Measurements from ENCODE around the gene AKAP8.

AKAP8 gene

GRCh38 chr19:15379083-15379998 lies at the start of gene AKAP8:
TSS of gene AKAP8 (minus strand) at chr19:15379787. CDS start at chr19:15379731, 56 bp downstream.
- Histone ChIP-seq H3K4me1 (ENCODE audit: insufficient read depth, low read length) (no peaks in the 10 kb centered on the region; the same call in 1 of the 2 replicates), H3K9me3 (ENCODE audit: insufficient read depth, low read depth, low read length) (no peaks in the 10 kb centered on the region), H3K9ac (ENCODE audit: low read depth, low read length) (peak within 1 kb of the TSS; percentile 89), H3K27me3 (ENCODE audit: insufficient read depth, low read length) (no peaks in the 10 kb centered on the region), H3K4me3 (ENCODE audit: low read length) (peak within 1 kb of the TSS; percentile 87), H3K36me3 (ENCODE audit: insufficient read depth, low read depth, low read length) (peaks cover 13% of the 10 kb centered on the region; the same call in 1 of the 2 replicates), H3K27ac (ENCODE audit: low read length) (peak within 1 kb of the TSS; percentile 75)

- Histone ChIP-seq H3K27me3 (ENCODE audit: insufficient read depth, low read length) (no peaks in the 10 kb centered on the region), H3K4me3 (ENCODE audit: low read length) (no peak overlapping the region), H3K27ac (ENCODE audit: low read length) (no peak overlapping the region), H3K9me3 (ENCODE audit: insufficient read depth, low read depth, low read length) (no peaks in the 10 kb centered on the region; the same call in 1 of the 2 replicates), H3K36me3 (ENCODE audit: insufficient read depth, low read depth, low read length) (peaks cover 42% of the 10 kb centered on the region), H3K9ac (ENCODE audit: low read depth, low read length) (no peak overlapping the region), H3K4me1 (ENCODE audit: insufficient read depth, low read length) (no peaks in the 10 kb centered on the region)
Measured at GRCh38 chr19:15427991-15428471, 48.4 kb upstream of the AKAP8 start.

- Histone ChIP-seq H3K9ac (ENCODE audit: low read depth, low read length) (no peak overlapping the region), H3K4me3 (ENCODE audit: low read length) (no peak overlapping the region), H3K36me3 (ENCODE audit: insufficient read depth, low read depth, low read length) (peaks cover 49% of the 10 kb centered on the region), H3K27me3 (ENCODE audit: insufficient read depth, low read length) (no peaks in the 10 kb centered on the region), H3K27ac (ENCODE audit: low read length) (no peak overlapping the region), H3K4me1 (ENCODE audit: insufficient read depth, low read length) (no peaks in the 10 kb centered on the region), H3K9me3 (ENCODE audit: insufficient read depth, low read depth, low read length) (no peaks in the 10 kb centered on the region; the same call in 1 of the 2 replicates)
Measured at GRCh38 chr19:15427350-15427700, 47.7 kb upstream of the AKAP8 start.

GRCh38 chr19:15426485-15427349 lies 47.1 kb upstream of the AKAP8 start:
- Histone ChIP-seq H3K9ac (ENCODE audit: low read depth, low read length) (no peak overlapping the region), H3K4me1 (ENCODE audit: insufficient read depth, low read length) (no peaks in the 10 kb centered on the region)

GRCh38 chr19:15425321-15425950 lies 45.8 kb upstream of the AKAP8 start:
- Histone ChIP-seq H3K9me3 (ENCODE audit: insufficient read depth, low read depth, low read length) (no peaks in the 10 kb centered on the region; the same call in 1 of the 2 replicates), H3K9ac (ENCODE audit: low read depth, low read length) (no peak overlapping the region), H3K4me1 (ENCODE audit: insufficient read depth, low read length) (no peaks in the 10 kb centered on the region), H3K27ac (ENCODE audit: low read length) (no peak overlapping the region), H3K4me3 (ENCODE audit: low read length) (no peak overlapping the region), H3K36me3 (ENCODE audit: insufficient read depth, low read depth, low read length) (peaks cover 56% of the 10 kb centered on the region), H3K27me3 (ENCODE audit: insufficient read depth, low read length) (no peaks in the 10 kb centered on the region)

More at GRCh38 chr19:15426485-15427349, 47.1 kb upstream of the AKAP8 start:
- Histone ChIP-seq H3K9me3 (ENCODE audit: insufficient read depth, low read depth, low read length) (no peaks in the 10 kb centered on the region; the same call in 1 of the 2 replicates), H3K27me3 (ENCODE audit: insufficient read depth, low read length) (no peaks in the 10 kb centered on the region), H3K27ac (ENCODE audit: low read length) (no peak overlapping the region), H3K4me3 (ENCODE audit: low read length) (no peak overlapping the region), H3K36me3 (ENCODE audit: insufficient read depth, low read depth, low read length) (peaks cover 51% of the 10 kb centered on the region)

- no peak overlapping the region for H3K4me3 ChIP-seq (ENCODE audit: low read length)
- H3K9ac ChIP-seq (ENCODE audit: low read depth, low read length) = no peak overlapping the region
- no peaks in the 10 kb centered on the region for H3K27me3 ChIP-seq (ENCODE audit: insufficient read depth, low read length)
- H3K27ac ChIP-seq (ENCODE audit: low read length) = no peak overlapping the region
- no peaks in the 10 kb centered on the region for H3K4me1 ChIP-seq (ENCODE audit: insufficient read depth, low read length)
- H3K9me3 ChIP-seq (ENCODE audit: insufficient read depth, low read depth, low read length) = no peaks in the 10 kb centered on the region; the same call in 1 of the 2 replicates
- H3K36me3 ChIP-seq (ENCODE audit: insufficient read depth, low read depth, low read length) = peaks cover 56% of the 10 kb centered on the region
Measured at GRCh38 chr19:15424692-15425272, 45.2 kb upstream of the AKAP8 start.

- peaks cover 56% of the 10 kb centered on the region for H3K36me3 ChIP-seq (ENCODE audit: insufficient read depth, low read depth, low read length)
- no peaks in the 10 kb centered on the region; the same call in 1 of the 2 replicates for H3K9me3 ChIP-seq (ENCODE audit: insufficient read depth, low read depth, low read length)
- no peak overlapping the region for H3K4me3 ChIP-seq (ENCODE audit: low read length)
- H3K27ac ChIP-seq (ENCODE audit: low read length) = no peak overlapping the region
- no peaks in the 10 kb centered on the region for H3K4me1 ChIP-seq (ENCODE audit: insufficient read depth, low read length)
- no peak overlapping the region for H3K9ac ChIP-seq (ENCODE audit: low read depth, low read length)
- no peaks in the 10 kb centered on the region for H3K27me3 ChIP-seq (ENCODE audit: insufficient read depth, low read length)
Measured at GRCh38 chr19:15424121-15424520, 44.5 kb upstream of the AKAP8 start.

GRCh38 chr19:15423130-15423529 lies 43.5 kb upstream of the AKAP8 start:
- no peaks in the 10 kb centered on the region for H3K4me1 ChIP-seq (ENCODE audit: insufficient read depth, low read length)
- no peaks in the 10 kb centered on the region; the same call in 1 of the 2 replicates for H3K9me3 ChIP-seq (ENCODE audit: insufficient read depth, low read depth, low read length)
- peaks cover 56% of the 10 kb centered on the region for H3K36me3 ChIP-seq (ENCODE audit: insufficient read depth, low read depth, low read length)
- H3K4me3 ChIP-seq (ENCODE audit: low read length) = no peak overlapping the region
- no peaks in the 10 kb centered on the region for H3K27me3 ChIP-seq (ENCODE audit: insufficient read depth, low read length)
- H3K27ac ChIP-seq (ENCODE audit: low read length) = no peak overlapping the region
- no peak overlapping the region for H3K9ac ChIP-seq (ENCODE audit: low read depth, low read length)

GRCh38 chr19:15422296-15423075 lies 42.9 kb upstream of the AKAP8 start:
- H3K27me3 ChIP-seq (ENCODE audit: insufficient read depth, low read length) = no peaks in the 10 kb centered on the region
- H3K36me3 ChIP-seq (ENCODE audit: insufficient read depth, low read depth, low read length) = peaks cover 56% of the 10 kb centered on the region
- no peak overlapping the region for H3K9ac ChIP-seq (ENCODE audit: low read depth, low read length)
- H3K4me1 ChIP-seq (ENCODE audit: insufficient read depth, low read length) = peaks cover 1% of the 10 kb centered on the region; the same call in 1 of the 2 replicates
- no peak overlapping the region for H3K27ac ChIP-seq (ENCODE audit: low read length)
- H3K9me3 ChIP-seq (ENCODE audit: insufficient read depth, low read depth, low read length) = no peaks in the 10 kb centered on the region; the same call in 1 of the 2 replicates
- H3K4me3 ChIP-seq (ENCODE audit: low read length) = no peak overlapping the region

GRCh38 chr19:15421721-15422260 lies 42.2 kb upstream of the AKAP8 start:
- H3K4me1 ChIP-seq (ENCODE audit: insufficient read depth, low read length) = peaks cover 5% of the 10 kb centered on the region; the same call in 1 of the 2 replicates
- H3K9me3 ChIP-seq (ENCODE audit: insufficient read depth, low read depth, low read length) = no peaks in the 10 kb centered on the region; the same call in 1 of the 2 replicates
- no peak overlapping the region for H3K27ac ChIP-seq (ENCODE audit: low read length)
- no peaks in the 10 kb centered on the region for H3K27me3 ChIP-seq (ENCODE audit: insufficient read depth, low read length)
- H3K9ac ChIP-seq (ENCODE audit: low read depth, low read length) = no peak overlapping the region
- H3K4me3 ChIP-seq (ENCODE audit: low read length) = no peak overlapping the region
- peaks cover 55% of the 10 kb centered on the region for H3K36me3 ChIP-seq (ENCODE audit: insufficient read depth, low read depth, low read length)

Measured in iPS-20b (cell line).